Neural cell (in vitro differentiated cells): Measurements from ENCODE around the gene CPNE4.

ENCODE experiments used
- REST ChIP-seq: IDR thresholded peaks from 2 replicates; pipeline ENCODE4 v1.6.1; 2012; ENCODE audit warnings: borderline replicate concordance
- TF ChIP-seq, protein P1 (sequence below): fragments of 450-650 bp; IDR thresholded peaks from 2 replicates; pipeline ENCODE4 v1.5.1; 2014; ENCODE audit warnings: antibody characterized with exemption, mild to moderate bottlenecking, moderate library complexity; ENCODE audit not compliant: poor library complexity, severe bottlenecking

DNA sequence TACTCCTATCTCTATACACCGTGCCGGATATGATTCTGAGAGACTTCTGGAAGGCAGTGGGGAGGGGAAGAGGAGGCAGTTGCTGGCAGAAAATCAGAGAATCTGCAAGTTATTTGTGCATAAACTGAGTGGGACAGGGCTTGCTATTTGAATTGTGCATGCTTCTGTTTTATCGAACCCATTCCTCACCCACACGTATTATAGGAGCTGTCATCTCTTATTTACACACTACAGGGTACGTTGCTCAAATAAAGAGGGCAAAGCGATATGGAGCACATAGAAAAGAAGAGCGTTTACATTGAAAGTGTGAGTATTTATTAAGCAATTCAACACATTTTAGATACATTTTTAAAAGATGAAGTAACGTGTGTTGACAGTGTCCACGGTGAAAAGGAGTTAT, 191.6 kb downstream of the CPNE4 start:
- TF ChIP-seq, protein P1, sequence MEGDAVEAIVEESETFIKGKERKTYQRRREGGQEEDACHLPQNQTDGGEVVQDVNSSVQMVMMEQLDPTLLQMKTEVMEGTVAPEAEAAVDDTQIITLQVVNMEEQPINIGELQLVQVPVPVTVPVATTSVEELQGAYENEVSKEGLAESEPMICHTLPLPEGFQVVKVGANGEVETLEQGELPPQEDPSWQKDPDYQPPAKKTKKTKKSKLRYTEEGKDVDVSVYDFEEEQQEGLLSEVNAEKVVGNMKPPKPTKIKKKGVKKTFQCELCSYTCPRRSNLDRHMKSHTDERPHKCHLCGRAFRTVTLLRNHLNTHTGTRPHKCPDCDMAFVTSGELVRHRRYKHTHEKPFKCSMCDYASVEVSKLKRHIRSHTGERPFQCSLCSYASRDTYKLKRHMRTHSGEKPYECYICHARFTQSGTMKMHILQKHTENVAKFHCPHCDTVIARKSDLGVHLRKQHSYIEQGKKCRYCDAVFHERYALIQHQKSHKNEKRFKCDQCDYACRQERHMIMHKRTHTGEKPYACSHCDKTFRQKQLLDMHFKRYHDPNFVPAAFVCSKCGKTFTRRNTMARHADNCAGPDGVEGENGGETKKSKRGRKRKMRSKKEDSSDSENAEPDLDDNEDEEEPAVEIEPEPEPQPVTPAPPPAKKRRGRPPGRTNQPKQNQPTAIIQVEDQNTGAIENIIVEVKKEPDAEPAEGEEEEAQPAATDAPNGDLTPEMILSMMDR, result no peak
- TF ChIP-seq REST, result no peak
